ENCODE measurements around the gene TMEM263.
"Not testable (repeated sequence)": the region's sequence is repeated elsewhere in the genome, so short reads cannot be mapped to it uniquely, and the experiment has no call there.

Gene TMEM263

DNA sequence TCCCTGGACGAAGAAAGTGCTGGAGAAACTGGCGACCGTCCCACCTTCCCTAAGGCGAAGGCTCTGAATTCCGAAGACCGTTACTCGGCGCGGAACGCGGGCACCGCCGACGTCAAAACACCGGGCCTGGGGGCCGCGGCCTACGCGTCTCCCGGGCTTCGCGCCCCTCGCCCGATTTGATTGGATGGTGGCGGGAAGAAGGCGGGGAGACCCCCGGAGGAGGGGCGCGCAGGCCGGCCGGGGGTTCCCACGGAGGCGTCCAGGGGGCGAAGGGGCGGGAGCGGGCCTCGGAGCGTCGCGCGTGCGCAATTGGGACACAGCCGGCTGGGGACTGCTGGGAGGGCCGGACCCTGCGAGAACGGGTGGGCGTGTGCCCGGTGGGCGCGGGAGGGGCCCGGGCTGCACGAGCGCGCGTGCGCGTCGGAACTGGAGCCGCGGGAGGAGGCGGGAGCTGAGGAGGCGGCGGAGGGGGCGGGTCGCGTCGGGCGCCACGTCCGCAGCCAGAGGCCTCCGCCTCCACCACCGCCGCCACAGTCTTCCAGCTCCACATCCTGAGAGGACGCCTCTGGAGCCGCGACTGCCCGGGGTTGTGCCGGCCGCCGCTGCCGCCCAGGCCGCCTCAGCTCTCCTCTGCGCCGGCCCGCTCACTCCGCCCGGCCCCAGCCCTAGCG, at the start of gene TMEM263:
TSS of gene TMEM263 (plus strand) at position 531 of the 671 bp plus-strand sequence. CDS start 11,210 bp downstream, outside the sequence.
- peak; percentile 97 for DNase-seq

DNA sequence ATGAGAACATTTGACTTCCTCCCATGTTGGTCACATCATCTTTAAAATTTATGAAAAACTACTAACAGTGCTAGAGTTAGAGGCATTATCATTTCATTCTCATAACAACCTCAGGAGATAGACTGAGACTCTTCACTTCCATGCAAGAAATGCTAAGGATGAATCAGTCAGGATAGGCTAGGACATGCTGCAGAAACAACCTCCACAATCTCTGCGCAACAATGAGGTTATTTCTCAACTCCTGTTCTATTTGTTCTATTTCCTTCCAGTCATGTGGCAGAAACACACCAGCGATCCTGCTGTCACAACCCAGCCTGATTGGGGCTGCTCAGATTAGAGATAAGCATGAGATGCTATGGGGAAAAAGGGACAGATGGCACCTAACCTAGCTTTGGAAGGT, 49.0 kb upstream of the TMEM263 start:
- DNase-seq: no peak

- no peak for DNase-seq
Measured at GRCh38 chr12:106907411-106907810, 48.3 kb upstream of the TMEM263 start.

- no peak for DNase-seq
Measured at GRCh38 chr12:106907846-106908245, 47.9 kb upstream of the TMEM263 start.

DNA sequence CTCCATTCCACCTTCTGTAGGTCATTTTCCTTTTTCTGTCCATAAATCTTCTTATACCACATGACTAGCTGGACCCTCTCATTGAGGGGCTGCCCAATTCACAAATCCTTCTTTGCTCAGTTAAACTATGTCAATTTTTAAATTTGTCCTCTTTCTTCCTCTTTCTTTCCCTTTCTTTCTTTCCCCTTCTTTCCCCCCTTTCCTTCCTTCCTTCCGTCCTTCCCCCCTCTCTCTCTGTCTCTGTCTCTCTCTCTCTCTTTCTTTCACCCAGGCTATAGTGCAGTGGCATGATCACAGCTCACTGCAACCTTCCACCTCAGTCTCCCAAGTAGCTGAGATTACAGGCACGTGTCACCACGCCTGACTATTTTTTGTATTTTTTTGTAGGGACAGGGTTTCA, 47.1 kb upstream of the TMEM263 start:
- DNase-seq: no peak

DNA sequence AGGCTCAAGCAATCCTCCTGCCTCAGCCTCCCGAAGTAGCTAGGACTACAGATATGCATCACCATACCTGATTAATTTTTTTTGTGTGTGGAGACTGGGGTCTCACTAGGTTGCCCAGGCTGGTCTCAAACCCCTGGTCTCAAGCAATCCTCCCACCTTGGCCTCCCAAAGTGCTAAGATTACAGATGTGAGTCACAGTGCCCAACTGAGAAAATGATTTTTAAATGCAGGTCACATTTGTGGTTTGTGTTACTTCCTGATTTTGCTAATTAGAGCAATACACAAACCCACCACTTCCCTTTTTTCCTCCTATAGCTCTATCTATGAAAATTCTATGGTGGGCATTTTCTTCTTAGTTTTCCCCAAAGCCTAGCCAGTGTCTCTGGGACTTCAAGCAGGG, 45.5 kb upstream of the TMEM263 start:
- DNase-seq: no peak

DNA sequence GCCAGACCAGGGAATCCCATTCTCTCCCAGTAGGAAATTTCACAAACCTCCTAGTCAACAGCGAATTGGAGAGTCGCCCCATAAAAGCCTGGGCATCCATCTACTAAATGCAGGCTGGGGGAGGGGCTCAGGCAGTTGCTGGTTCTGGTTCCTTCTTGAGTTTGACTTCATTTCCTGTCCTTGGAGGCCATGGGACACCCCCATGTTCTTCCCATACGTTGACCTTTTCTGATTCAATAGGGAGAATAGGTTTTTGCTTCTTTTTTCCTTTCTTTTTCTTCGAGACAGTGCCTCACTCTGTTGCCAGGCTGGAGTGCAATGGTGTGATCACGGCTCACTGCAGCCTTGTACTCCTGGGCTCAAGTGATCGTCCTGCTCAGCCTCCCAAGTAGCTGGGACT, 44.1 kb upstream of the TMEM263 start:
- DNase-seq: no peak

DNA sequence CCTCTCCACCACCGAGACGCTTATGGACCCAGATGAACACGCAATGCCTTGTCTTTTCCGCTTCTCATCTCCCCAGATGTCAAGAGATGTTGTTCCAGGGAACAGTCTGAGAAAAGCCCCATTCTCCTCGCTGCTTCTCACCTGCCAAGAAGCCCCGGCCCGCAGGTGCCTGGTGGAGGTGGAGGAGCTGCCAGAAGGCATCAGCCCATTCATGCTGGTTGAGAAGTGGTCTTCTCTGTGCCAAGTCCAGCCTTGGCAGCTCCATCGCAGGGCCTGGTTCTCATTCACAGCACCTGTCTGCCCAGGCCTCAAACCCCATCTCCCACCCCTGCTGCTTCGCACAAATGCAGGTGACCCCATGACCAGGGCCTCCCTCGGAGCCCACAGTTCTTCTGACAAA, 42.3 kb upstream of the TMEM263 start:
- no peak for DNase-seq

DNA sequence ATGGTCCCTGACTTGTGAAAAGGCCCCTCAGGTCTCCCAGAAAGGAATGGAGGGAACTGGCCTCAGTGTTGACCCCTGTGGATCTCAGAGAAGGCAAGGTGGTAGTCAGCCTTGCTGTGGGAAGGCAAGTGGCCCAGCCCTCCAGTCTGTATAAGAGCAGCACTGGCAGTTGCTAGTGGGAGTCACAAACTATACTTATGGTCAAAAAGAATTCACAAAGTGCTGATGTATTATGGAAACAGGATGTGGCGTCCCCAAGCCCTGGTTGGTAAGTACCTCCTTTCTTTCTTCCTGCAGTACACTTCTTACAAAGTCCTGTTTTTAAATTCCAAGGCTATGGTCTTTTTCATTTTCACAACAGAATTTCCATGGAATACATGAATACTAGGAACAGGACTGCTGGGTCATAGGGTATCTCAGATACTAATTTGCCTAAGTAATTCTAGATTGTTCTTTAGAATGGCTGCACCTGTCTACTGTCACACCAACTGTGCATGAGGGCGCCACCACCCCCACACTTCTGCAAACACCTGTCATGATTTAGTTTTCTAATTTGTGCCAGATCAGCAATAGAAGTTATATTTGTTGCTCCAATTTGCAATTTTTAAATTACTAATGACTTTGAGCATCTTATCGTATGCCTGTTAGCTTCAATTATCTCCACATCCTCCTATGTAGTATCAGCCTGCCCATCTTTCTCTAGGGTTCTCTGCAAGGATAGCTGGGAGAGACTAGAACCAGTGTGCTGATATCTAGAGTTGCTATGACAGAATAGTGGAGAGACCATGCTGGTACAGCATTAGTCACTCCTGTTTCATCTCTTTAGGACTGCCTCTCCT, 40.7 kb upstream of the TMEM263 start:
- DNase-seq: no peak

DNA sequence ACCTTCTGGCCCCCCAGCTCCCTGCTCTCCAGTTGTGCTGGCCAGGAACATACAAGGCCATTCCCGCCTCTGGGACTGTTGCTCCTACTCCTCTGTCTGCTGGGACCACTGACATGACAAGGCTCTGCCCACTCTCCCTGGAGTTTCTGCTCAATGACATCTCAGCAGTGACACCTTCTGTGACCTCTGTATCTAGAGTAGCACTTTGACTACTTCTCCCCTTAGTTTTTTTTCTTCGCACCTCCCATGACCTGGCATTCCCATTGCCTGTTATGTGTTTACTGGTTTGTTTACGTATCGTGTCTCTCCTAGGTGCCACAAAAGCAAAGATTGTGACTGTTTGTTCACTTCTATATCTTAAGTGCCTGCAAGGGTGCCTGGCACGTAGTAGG, 40.1 kb upstream of the TMEM263 start:
- DNase-seq: no peak

- DNase-seq: no peak
Measured at GRCh38 chr12:106917503-106917902, 38.2 kb upstream of the TMEM263 start.

- DNase-seq: no peak
Measured at GRCh38 chr12:106918746-106919145, 37.0 kb upstream of the TMEM263 start.

DNA sequence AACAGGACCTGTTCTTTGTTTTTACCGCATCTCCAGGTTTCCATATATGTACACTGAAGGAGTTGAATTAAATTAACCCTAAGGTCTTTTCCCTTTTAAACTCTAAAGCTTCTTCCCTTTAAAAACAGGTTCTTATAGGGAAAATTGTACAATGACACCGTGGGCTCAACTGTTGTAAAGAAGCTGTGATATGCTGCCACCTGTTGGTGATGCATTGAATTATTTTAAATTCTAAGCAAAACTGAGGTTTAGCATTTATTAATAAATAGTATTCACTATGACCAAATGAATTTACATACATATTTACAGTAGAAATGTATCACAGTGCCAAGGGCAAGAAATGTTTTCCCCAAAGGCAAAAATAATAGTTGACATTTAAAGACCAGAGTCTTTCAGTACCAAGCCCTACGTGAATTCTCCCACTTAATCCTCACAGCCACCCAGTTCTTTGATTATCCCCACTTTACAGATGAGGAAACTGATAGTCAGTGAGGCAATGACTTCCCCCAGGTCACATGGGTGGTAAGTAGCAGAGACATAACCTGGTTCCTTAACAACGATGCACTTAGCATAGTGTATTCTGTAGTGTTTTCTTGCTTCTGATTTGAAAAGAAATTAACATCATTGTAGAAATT, 35.7 kb upstream of the TMEM263 start:
- DNase-seq: no peak

DNA sequence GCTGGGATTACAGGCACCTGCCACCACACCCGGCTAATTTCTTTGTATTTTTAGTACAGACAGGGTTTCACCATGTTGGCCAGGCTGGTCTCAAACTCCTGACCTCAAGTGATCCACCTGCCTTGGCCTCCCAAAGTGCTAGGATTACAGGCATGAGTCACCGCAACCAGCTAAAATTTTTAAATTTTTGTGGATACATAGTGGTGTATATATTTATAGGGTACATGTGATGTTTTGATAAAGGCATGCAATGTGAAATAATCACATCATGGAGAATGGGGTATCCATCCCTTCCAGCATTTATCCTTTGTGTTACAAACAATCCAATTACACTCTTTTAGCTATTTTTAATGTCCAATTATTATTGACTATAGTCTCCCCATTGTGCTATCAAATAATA, 33.7 kb upstream of the TMEM263 start:
- DNase-seq: not testable (repeated sequence)

DNA sequence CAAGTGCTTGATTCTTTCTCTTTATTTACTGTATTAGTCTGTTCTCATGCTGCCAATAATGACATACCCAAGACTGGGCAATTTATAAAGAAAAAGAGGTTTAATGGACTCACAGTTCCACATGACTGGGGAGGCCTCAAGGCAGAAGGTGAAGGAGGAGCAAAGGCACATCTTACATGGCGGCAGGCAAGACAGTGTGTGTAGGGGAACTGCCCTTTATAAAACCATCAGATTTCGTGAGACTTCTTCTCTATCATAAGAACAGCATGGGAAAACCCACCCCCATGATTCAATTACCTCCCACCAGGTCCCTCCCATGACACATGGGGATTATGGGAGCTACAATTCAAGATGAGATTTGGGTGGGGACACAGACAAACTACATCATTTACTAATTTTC, 32.1 kb upstream of the TMEM263 start:
- not testable (repeated sequence) for DNase-seq

GRCh38 chr12:106924268-106924861, 31.3 kb upstream of the TMEM263 start:
- DNase-seq: no peak

DNA sequence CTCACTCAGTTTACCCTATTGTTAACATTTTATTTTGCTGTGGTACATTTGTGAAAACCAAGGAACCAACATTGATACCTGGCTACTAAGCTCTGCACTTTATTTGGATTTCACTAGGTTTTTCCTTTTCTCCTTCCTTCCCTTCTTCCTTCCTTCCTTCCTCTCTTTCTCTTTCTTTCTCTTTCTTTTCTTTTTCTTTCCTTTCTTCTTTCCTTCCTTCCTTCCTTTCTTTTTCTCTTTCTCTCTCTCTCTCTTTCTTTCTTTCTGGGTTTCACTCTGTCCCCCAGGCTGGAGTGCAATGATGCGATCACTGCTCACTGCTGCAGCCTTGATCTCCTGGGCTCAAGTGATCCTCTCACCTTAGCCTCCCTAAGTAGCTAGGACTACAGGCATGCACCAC, 29.1 kb upstream of the TMEM263 start:
- no peak for DNase-seq

- no peak for DNase-seq
Measured at GRCh38 chr12:106934277-106934676, 21.4 kb upstream of the TMEM263 start.

GRCh38 chr12:106941481-106942156, 14.1 kb upstream of the TMEM263 start:
- DNase-seq: no peak

DNA sequence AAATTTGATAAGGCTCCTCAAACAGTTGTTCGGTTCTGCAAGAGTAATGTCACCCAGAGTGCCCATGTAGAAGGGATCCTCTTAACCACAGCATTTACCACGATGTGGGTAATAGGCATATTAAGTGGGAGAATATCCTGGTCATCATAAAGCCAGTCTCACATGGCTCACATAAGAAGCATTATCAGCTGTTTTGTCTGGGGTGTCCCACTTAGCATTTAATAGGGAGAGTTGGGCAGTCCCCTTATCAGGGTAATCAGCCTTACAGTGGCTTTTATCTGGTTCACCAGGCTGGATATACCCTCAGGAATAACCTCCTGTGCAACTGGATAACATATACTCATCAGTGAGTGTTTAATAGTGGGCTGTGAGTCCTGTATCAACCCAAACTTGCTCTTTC, 12.9 kb upstream of the TMEM263 start:
- no peak for DNase-seq

- no peak for DNase-seq
Measured at GRCh38 chr12:106945261-106945851, 10.4 kb upstream of the TMEM263 start.

DNA sequence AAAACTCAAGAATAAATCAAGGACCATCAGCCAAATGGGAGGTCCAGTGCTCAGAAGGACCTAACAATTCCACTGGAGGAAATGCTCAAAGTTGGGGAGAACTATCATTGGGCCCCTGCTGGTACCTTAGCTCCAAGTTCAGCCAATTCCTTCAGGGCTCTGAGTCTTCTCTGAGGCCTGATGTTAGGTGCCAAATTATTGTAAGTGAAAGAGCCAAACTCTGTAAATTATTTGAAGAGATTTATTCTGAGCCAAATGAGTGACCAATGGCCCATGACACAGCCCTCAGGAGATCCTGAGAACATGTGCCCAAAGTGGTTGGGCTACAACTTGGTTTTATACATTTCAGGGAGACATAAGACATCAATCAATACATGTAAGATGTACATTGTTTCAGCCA, 8.2 kb upstream of the TMEM263 start:
- DNase-seq: no peak

DNA sequence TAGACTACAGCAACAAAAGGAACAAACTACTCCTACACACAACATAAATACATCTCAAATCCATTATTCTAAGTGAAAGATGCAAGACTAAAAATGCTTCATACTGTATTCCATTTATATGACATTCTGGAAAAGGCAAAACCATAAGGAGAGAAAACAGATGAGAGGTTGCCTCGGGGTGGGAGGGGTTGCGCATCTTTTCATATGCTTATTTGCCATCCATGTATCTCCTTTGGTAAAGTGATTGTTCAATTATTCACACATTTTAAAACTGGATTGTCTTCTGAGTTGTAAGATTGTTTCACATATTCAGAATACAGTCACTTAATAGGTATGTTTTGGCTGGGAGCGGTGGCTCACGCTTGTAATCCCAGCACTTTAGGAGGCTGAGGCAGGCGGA, 5.1 kb upstream of the TMEM263 start:
- DNase-seq: no peak

All from CD4-positive, alpha-beta T cell treated with Interleukin-15 for 1 hour (primary cell).